UCSD-AML1 (cell line): Measurements from ENCODE around the gene OARD1.

Experiments
- DNase-seq: peaks from one replicate; lab custom pipeline; 2025; ENCODE audit not compliant: unreplicated experiment; lab: John Stamatoyannopoulos, UW

The OARD1 gene

DNA sequence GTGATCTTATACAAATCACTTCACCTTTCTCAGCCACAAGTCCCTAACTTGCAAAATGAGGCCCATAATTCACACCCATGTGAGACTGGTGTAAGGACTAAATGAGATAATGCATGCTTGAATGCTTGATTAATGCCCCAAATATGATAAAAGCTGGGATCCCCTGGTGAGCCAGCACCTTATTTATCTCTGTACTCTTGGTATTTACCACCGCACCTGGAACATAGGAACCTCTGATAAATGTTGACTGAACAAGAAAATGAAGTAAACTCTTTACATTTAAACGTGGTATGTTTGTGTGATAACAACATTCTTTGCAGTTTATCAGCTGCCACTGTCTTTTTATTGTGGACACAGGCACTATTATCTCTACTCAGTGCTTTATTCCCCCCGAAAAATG lies 21.6 kb downstream of the OARD1 start:
- no peak for DNase-seq

- DNase-seq, result no peak
Measured at GRCh38 chr6:41049955-41050354, 22.2 kb downstream of the OARD1 start.

DNA sequence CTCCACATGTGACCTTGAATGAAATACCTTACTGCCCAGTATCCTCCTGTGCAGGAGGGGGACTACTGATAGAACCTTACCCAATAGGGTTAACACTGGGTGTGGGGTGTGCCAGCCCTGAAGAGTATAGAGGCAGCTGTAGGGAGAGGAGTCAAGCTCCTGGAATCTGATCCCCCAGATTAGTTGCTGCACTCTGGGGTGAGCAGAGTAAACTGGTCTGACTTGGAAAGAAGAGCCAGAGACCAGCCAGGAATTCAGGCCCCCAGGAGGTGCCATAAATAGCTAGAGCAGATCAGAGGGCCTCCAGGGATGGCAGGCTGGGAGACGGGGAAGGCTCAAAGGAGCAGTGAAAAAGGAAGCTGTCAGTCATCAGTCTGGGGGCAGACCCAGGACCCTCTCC lies 22.6 kb downstream of the OARD1 start:
- no peak for DNase-seq

DNA sequence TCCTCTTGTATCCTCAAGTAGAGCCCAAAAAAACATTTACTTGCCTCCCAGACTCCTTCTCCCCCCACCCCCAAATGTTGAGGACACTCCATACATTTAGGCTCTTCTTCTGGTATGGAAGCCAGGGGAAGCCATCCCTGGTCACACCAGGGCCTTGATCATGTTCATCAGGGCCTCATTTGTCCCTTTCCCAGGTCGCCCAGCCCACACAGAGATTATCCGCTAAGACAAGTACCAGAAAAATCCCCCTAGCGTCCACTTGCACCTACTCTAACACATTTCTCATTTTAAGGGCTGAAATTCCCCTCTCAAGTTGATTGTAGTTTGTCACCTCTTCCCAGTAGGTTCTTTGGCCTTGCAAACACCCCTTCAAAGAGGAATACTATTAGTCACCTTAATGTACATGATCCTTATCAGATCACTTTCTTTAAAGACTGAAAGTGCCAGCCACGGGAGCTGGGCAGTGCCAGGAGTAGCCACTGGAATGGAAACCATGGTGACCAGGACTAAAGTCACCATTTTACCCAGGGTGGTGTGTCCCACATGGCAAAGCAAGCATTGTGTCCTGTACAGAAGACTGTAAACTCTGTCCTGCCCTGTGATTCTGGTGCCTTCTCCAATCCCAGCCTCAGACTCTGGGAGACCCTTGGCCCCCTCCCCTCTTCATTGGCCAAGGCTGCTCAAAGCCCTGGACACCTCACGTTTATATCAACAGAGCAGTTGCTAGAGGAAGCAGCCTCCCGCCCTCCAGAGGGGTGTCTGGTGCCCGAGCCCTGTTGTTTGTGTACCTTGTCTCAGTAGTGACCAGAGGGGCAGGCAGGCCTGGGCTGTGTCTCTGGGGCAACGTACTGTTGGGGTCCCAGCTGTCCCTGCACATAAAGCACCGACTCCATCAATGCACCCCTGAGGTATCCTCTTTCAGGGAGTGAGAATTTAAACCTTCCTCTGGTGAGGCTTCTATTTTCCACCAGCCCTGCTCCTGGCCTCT lies 24.1 kb downstream of the OARD1 start:
- no peak for DNase-seq

GRCh38 chr6:41047306-41047705 lies 24.9 kb downstream of the OARD1 start:
- DNase-seq, result no peak

DNA sequence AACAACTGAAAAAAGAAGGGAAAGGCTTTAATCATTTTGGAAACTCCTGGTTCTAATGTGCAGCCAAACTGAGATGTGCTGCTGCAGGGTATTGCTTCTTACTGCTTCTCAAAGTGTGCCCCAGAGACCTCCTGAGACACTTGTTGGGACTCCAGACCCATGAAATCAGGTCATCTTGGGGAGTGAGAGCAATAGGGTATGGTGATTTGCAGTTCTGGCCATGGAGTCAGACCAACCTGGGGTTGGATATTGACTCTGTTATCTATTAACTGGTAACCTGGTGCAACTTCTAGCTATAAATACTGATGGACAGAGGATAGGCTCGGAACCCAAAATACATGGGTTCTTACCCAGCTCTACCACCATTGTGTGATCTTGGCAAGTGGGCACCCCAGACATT lies 26.1 kb downstream of the OARD1 start:
- DNase-seq, result no peak

GRCh38 chr6:41045664-41046063 lies 26.5 kb downstream of the OARD1 start:
- no peak for DNase-seq

GRCh38 chr6:41043151-41043550 lies 29.0 kb downstream of the OARD1 start:
- DNase-seq, result no peak

DNA sequence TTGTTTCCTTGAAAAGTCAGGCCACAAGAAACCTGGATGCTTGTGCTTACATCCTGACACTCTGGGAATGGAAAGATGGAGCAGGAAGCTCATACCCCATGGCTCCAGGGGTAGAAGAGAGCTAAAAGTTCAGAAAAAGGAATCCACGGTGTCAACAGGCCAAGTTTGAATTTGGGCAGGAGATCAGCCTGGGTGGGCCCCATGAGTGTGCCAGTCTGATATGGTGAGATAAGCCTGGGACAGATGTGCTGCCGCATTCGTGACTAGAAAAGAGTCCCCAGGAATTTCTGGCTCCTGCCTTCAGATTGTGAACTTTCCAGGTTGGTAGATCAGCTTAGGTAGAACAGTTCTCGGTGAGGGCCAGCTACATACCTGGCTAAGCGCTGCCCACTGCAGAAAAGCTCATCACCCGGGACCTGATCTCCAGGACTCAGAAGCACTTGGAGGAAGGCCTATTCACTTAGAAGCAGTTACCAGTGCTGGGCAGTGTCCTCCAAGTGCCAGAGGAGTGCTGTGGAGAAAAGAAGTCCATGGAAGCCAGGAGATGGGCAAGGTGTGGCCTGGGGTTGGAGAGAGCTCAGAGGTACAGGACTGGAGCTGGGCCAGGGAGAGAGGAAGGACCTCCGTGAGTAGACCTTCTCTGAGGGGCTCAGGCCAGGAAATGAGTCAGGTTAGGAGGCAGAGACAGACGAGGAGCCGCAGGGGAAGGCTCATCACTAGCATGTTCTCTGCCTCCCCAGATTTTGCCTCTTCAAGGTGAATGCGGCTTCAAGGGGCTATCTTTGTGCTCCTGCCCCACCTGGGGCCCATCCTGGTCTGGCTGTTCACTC lies 29.7 kb downstream of the OARD1 start, which contains the start of gene TSPO2:
Gene TSPO2 (plus strand): TSS at position 242 of the 830 bp plus-strand sequence. CDS start 519 bp downstream, at position 761.
- no peak for DNase-seq

DNA sequence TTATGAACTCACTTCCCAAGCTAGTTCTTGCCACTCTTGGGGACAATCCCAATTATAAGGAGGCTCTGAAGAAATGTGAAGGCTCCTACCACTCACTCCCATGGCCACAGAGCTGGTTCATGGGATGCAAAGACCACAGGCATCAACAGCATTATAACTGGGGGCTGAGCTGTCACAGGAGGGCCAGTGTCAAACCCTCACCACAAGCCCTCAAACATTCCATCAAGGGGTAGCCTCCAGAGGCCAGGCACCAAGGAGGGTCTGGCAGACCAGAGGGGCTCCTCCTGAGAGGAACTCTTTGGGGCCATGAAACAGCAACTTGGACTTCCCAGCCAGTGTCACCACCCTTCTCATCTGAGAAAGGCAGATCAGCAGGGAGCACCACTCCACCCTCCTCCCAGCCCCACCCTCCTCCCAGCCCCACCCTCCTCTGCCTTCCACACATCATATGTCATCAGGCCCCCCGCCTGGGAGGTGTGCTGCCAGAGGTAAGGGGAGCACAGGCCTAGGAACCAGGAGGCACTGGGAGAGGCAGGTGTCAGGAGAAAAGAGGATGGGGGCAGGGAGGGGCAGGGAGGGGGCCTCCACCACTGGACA lies 31.1 kb downstream of the OARD1 start:
- no peak for DNase-seq

DNA sequence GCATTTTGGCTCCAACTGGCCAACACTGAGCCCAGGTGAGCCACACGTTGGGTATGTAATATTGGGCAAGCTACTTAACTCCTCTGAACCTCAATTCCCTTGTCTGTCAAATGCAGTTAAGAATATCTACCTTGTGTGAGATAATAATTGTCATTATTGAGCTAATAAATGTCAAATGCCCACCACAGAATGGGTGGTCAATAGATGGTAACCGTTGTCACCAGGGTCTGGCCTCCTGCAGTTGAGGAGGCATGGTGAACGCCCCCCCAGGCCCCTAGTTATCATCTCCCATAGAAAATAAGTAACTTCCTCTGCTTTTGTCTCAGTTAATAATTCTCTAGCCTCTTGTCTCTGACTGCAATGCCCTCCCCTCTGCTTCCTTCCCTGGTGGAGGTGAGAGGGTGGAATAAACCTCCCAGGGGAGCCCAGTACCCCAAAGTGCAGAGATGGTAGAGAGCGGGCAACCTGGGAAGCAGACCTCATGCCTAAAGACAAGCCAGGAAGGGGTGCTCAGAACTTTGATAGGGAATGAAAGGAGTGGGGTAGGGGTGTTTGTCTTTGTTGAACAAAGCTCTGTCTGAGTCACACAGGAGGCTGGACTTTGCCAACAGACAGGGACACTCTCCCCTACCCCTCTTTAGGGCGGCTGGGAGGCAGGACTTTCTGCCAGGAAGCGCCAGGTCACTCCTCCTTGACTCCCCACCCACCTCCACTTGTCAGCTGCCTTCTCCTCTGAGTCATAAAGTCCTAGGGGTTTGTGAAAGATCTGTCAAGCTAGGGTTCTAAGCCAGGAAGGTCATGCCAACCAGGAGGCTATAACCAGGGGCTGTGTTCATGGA lies 31.8 kb downstream of the OARD1 start:
- peak; percentile 43 for DNase-seq

DNA sequence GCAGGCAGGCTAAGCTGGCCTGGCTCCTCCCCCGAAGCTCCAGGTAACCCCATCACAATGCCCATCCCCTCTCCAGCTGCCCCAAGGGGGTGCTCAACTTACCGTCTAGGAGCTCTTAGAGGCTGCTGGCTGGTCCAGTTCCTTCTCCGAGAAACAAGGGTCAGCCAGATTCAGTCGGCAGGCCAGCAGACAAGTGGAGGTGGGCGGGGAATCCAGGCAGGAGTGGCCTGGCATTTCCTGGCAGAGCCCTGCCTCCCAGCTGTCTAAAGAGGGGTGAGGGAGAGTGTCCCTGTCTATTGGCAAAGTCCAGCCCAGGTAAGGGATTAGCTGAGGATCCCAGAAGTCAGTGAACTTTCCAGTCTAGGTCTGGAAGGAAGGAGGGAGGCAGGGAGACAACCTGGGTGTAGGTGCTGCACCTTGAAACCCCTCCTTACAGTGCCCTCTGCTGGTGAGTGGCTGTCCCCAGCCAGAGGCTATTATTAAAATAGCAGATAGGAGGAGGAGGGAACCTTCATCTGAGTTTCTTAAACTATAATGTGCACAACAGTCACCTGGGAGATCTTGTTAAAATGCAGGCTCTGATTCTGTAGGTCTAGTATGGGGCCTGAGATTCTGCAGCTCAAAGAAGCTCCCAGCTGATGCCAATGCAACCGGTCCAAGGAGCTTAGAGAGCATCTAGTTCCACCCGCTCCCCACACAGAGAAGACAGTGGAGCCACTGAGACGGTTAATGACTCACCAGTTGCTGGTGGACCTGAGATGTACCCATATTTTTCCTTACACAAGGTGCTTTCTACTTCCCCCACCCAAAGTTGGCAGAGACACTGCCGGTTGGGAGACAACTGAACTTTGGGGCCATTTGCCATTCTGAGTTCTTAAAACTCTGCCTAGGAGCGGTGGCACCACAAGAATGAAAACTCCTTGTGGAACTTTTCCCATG lies 32.8 kb downstream of the OARD1 start, which contains the start of gene UNC5CL:
Gene UNC5CL (minus strand): TSS at position 162 of the 939 bp plus-strand sequence. CDS start 4,147 bp downstream, outside the sequence.
- peak; percentile 42 for DNase-seq

- no peak for DNase-seq
Measured at GRCh38 chr6:41038205-41038604, 34.0 kb downstream of the OARD1 start.

DNA sequence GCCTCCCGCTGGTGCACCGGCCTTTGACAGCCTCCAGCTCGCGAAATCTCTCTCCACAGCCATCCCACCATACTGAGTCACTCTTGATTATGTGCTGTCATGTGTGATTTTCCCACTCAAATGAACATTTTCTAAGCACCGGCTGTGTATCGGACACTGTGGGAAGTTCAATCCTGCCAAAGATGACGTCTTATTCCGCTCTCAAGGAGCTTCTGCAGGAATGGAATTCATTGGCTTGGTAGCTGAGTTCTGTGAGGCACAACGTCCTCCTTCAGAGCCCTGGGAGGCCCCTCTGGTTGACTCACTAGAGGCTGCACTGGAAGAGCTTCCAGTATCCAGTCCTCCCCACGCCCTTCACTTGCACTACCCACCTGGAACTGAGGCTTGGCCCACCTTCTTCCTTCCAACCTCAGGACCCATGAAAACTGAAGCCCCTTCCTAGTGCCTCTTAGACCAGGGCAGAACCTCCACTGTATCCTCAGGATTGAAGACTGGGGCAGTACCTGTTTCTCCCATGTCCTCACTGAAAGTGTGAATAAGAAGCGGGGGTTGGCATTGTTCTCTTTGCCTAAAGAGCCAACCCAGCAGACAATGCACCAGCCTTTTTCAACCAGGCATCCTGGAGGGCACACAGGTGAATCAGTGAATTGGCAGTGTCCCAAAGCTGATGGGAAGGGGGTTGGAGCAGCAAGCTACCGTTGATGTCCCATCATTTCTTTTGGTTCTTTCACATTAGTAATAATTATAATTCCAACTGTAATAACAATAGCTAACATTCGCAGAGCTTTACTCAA lies 34.9 kb downstream of the OARD1 start:
- no peak for DNase-seq

DNA sequence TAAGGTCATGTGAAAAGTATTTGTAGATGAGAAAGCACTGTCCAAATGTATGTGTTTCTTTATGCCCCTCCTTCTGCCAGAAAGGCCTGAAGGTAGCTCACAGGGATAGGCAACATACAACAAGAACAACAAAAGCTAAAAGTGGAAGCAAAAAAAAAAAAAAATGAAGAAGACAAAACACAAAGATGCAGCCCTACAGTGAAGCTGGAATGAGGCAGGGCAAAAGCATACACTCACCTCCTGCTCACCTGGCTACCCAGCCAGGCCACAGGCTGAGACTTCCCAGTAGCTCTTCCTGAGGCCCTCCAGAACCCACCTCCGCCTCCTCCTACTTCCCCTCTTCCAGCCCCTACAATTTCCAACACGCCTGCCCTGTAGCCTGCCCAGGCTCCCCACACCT lies 35.6 kb downstream of the OARD1 start:
- no peak for DNase-seq

DNA sequence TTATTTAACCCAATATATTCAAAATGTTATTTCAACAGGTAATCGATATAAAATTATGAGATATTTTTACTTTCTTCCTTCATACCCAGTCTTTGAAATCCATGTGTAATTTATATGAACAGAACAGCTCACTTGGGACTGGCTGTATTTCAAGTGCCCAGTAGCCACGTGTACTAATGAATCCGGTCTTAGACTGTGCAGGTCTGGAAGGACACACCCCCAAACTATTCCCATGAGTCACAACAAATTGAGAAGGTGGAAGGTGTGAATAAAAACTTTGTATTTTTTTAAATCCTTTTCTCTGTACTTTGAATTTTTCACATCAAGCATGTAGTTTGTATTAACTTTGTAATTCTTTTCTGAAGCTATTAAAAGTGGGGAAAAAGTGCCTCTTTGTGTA lies 36.0 kb downstream of the OARD1 start:
- no peak for DNase-seq

DNA sequence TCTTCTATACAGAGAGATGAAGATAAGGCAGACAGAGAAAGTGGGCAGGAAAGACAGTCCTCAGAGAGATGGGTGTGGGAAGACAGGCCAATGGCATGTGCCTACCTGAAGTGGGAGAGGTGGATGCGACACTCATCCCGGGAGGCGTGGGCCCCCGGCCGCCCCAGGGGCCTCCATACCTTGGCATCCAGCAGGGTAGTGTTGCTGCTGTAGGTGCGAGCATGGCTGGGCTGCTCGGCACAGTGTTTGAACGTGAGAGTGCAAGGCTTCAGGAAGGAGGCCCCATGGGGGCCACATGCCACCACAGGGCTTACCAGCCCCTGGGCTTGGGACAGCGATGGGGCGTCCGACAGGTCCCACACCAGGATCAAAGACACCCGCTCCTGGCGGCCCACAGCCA lies 38.4 kb downstream of the OARD1 start:
- no peak for DNase-seq

DNA sequence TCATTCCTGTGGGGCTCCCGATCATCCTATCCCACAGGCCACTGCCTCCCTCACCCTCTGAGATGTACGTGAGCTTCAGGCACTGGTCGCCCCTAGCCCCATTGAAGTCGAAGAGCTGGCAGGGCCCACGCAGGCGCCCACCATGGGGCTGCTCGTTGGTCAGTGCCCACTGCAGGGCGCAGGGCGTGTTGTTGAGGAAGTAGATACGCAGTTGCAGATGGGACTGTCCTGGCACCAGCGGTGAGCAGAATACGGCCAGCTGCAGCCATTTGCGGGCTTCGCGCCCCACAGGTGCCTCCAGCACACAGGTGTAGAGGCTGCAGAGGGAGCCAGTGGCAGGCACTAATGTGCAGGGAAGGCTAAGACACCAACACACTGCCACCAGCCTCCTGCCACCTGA lies 39.3 kb downstream of the OARD1 start:
- DNase-seq, result no peak
